Fibroblast of skin of back (primary cell): ENCODE data around the gene PTPRN.

Experiments used
- DNase-seq: peaks from one replicate; pipeline ENCODE4 v3.0.0-alpha.2; 2013

PTPRN gene

DNA sequence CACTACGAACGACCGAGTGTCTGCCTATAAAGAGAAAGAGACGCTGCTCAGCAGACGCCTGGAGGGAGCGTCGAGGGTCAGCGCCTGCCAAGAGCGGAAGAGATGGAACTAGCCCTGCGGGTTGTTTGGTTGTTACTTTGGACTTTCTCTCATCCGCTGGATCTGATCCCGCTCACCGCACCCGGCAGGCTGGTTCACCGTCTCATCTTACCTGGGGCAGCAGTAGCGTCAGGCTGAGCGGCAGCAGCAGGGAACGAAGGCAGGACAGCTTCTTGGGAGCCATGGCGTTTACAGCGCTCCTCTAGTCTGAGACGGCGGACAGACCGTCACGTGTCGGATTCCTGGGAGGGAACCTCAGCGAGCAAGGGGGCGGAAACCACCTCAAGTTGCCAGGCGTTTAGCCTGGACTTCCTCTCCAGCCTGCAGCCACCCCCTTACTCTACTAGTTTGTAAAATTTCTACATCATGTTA is 65.9 kb downstream of the PTPRN start:
- no peak for DNase-seq
